NCI-H146 (cell line): ENCODE results near the gene SIDT1.
A peak's percentile ranks its signal among the peaks of the same experiment; 100 is the strongest.
"Not testable (repeated sequence)": the region's sequence is repeated elsewhere in the genome, so short reads cannot be mapped to it uniquely, and the experiment has no call there.

Source experiments
- DNase-seq: peaks from one replicate; lab custom pipeline; 2025; lab: John Stamatoyannopoulos, UW

The SIDT1 gene

GRCh38 chr3:113634782-113635474, 102.6 kb downstream of the SIDT1 start:
- DNase-seq = no peak

- not testable (repeated sequence) for DNase-seq
Measured at GRCh38 chr3:113636034-113636433, 103.7 kb downstream of the SIDT1 start.

GRCh38 chr3:113637756-113638155, 105.4 kb downstream of the SIDT1 start:
- no peak for DNase-seq

- DNase-seq = no peak
Measured at GRCh38 chr3:113638910-113639309, 106.6 kb downstream of the SIDT1 start.

- DNase-seq = no peak
Measured at GRCh38 chr3:113643583-113643982, 111.2 kb downstream of the SIDT1 start.

GRCh38 chr3:113648524-113648923, 116.2 kb downstream of the SIDT1 start:
- DNase-seq = no peak

- no peak for DNase-seq
Measured at GRCh38 chr3:113649174-113649845, 117.0 kb downstream of the SIDT1 start.

GRCh38 chr3:113654310-113654709, 122.0 kb downstream of the SIDT1 start:
- DNase-seq = no peak

- DNase-seq = no peak
Measured at GRCh38 chr3:113654851-113655250, 122.5 kb downstream of the SIDT1 start.

- no peak for DNase-seq
Measured at GRCh38 chr3:113658107-113658506, 125.8 kb downstream of the SIDT1 start.

- DNase-seq = peak; percentile 40
Measured at GRCh38 chr3:113659101-113659541, 126.8 kb downstream of the SIDT1 start.

GRCh38 chr3:113659996-113660395, 127.6 kb downstream of the SIDT1 start:
- no peak for DNase-seq

- DNase-seq = no peak
Measured at GRCh38 chr3:113660458-113660857, 128.1 kb downstream of the SIDT1 start.

- no peak for DNase-seq
Measured at GRCh38 chr3:113660896-113661295, 128.5 kb downstream of the SIDT1 start.

GRCh38 chr3:113662824-113663223, 130.5 kb downstream of the SIDT1 start:
- DNase-seq = no peak

- DNase-seq = no peak
Measured at GRCh38 chr3:113663324-113663750, 131.0 kb downstream of the SIDT1 start.

GRCh38 chr3:113663761-113664160, 131.4 kb downstream of the SIDT1 start:
- no peak for DNase-seq

GRCh38 chr3:113664523-113665094, 132.3 kb downstream of the SIDT1 start:
- DNase-seq = no peak

- no peak for DNase-seq
Measured at GRCh38 chr3:113668015-113668414, 135.7 kb downstream of the SIDT1 start.

- DNase-seq = no peak
Measured at GRCh38 chr3:113673593-113673992, 141.2 kb downstream of the SIDT1 start.

- no peak for DNase-seq
Measured at GRCh38 chr3:113676261-113676660, 143.9 kb downstream of the SIDT1 start.

GRCh38 chr3:113677737-113678136, 145.4 kb downstream of the SIDT1 start:
- DNase-seq = no peak

- no peak for DNase-seq
Measured at GRCh38 chr3:113678773-113679172, 146.4 kb downstream of the SIDT1 start.
